Ovary (tissue), 3 donors: Measurements from ENCODE around the gene POLR3GL.

Source experiments
- CTCF ChIP-seq, 3 donors: fragments of 450-650 bp in 2 of 3; fragments of 200-600 bp in 1 of 3; IDR thresholded peaks; one replicate each; pipeline versions ENCODE4 v1.5.1 to v1.8.0; 2016 to 2022; ENCODE audit warnings: antibody characterized with exemption in 3 of 3, mild to moderate bottlenecking in 1 of 3
- EP300 ChIP-seq: sonication (generic); formaldehyde crosslinking; IDR thresholded peaks from one replicate; pipeline ENCODE4 v1.6.1; 2017; ENCODE audit warnings: antibody characterized with exemption
- POLR2A ChIP-seq: fragments of 450-650 bp; IDR thresholded peaks from one replicate; pipeline ENCODE4 v1.6.1; 2017; ENCODE audit warnings: antibody characterized with exemption, mild to moderate bottlenecking, moderate library complexity
- donor health status: DM: no; HTN: no; CAD: no.

- no peak for TF ChIP-seq CTCF (IDR thresholded peaks at IDR 0.05)
- no peak for TF ChIP-seq EP300
- no peak for TF ChIP-seq POLR2A
Measured at GRCh38 chr1:145952903-145953302, 11.6 kb upstream of the POLR3GL start.
